NT2/D1 (cell line): Measurements from ENCODE around the gene ACKR4.

Source experiments
- YY1 ChIP-seq: IDR thresholded peaks from 2 replicates; pipeline ENCODE4 v1.6.1; 2011; ENCODE audit not compliant: insufficient read length, insufficient read depth
- ZNF274 ChIP-seq: IDR thresholded peaks from 2 replicates; pipeline ENCODE4 v1.6.1; 2011; ENCODE audit warnings: mild to moderate bottlenecking, low read depth, low read length

DNA sequence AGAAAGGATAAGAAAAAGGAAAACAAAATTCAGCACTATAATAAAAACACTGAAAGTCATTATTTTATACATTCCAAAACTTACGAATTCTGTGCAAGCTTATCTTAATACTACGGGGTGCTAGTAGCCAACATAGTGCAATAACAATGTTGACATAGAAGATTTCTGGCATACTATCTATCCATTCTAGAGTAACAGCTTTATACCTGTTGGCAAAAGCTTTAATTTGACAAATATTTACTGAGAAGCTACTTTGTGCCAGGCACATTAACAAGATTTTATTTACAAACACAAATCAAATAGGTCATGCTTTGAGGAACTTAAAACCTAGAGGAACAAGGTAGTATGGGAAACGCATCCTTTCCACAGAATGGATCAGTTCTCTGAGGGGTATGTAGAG is 1.1 kb downstream of the ACKR4 start:
- TF ChIP-seq YY1 = no peak
- no peak for TF ChIP-seq ZNF274
